Glomerular endothelial cell (primary cell): Measurements from ENCODE around the gene ATP5PD. TPM values are rescaled to one million over a fixed set of nuclear protein-coding genes. Genes with fewer than 3 reads are reported as not detected.

Experiments
- DNase-seq: peaks from one replicate; pipeline ENCODE4 v3.0.0-alpha.2; 2011; ENCODE audit warnings: low read depth, low spot score; ENCODE audit errors: extremely low read depth
- total RNA-seq: library from RNA; depleted of rRNA; stranded (reverse); fragments of >200 nt; gene quantifications from 2 replicates; pipeline ENCODE4 v1.2.3, GENCODE V29; 2015

ATP5PD gene
- 228 and 300 TPM in 2 replicates for total RNA-seq

DNA sequence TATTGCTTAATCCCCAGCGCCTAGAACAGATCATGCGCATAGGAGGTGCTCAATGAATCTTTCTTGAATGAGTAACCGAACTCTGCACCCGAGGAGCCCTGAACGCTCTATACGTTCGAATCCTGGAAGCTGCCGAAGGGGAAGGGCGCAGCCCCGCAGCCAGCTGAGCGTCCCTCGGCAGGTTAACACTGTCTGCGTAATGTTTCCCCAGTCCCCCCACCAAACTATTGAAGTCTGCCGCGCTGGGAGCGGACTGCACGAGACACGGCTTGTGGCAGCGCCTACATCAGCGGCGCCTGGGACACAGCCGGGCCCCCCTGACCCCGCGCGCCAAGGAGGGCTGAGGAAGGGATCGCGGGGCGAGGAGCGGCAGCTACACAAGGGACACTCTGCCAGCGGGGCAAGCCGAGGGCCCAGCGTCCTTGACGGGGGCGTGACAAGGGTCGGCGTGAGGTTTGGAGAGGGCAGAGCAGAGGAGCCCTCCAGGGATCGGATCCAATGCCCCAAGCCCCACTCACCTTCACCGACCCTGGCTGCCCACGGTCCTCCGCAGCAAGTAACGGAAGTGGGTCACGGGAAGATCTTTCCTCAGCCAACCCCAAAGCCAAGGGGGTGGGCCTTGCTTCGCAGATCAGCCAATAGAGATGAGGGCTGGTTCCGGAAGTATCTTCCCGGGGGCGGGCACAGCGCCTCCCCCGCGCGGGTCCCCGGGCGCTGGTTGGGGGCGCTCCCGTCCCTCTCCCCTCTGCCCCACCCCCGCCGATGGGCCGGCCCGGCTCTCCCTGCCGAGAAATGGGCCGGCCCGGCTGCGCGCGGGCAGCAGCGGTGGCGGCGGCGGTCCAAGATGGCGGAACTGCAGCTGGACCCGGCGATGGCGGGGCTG, at the start of gene ATP5PD, which contains the start of gene KCTD2:
Gene ATP5PD (minus strand): TSS at position 563 of the 883 bp plus-strand sequence. CDS start 4,319 bp downstream, outside the sequence.
Gene KCTD2 (plus strand): TSS at position 819 of the 883 bp plus-strand sequence. CDS start 26 bp downstream, at position 845.
- DNase-seq, result peak; percentile 73

DNA sequence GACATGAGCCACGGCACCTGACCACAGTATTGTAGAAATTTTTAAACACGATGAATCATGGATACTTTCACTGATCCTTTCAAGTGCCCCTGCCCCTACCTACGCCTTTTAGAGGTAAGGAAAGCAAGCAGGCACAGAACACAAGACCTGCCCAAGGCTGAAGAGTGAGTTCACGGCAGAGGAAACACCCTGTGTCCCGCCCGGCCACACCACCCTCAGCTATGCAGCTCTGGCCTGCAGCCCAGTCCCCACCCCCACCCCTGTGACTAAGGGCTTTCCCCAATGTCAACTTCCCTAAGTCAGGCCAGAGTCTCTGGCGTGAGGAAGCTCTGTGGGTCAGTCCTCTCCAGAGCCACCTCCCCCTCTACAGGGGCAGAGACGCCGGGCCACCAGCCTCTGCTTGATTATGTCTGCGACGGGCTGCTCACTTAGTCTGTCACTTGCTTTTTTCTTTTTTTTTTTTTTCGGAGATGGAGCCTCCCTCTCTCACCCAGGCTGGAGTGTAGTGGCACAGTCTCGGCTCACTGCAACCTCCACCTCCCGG, 49.4 kb upstream of the ATP5PD start:
- DNase-seq, result peak; percentile 34

DNA sequence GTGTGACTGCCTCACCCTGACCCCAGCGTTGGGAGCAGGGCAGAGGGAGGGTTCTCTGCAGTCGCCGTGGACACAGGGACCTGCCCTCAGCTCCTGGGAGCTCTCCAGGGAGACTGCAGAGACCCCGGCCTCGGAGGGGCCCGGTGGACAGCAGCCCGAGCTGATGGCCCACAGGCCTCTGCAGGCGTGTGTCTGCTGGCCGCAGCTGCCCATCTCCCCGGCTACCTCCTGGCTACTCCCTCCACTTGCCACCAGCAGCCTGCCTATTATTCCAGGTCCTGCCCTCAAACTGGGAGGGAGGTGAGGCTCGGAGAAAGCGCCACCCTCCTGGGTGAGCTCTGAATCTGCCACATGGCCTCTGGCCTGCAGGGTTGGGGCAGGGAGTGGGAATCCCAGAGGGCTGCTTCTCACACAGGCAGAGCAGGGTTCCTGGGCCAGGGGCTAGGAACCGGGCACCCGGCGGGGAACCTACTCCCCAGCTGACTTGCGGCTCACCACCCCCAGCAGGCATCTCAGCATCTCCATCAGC, 48.2 kb upstream of the ATP5PD start:
- DNase-seq, result no peak

DNA sequence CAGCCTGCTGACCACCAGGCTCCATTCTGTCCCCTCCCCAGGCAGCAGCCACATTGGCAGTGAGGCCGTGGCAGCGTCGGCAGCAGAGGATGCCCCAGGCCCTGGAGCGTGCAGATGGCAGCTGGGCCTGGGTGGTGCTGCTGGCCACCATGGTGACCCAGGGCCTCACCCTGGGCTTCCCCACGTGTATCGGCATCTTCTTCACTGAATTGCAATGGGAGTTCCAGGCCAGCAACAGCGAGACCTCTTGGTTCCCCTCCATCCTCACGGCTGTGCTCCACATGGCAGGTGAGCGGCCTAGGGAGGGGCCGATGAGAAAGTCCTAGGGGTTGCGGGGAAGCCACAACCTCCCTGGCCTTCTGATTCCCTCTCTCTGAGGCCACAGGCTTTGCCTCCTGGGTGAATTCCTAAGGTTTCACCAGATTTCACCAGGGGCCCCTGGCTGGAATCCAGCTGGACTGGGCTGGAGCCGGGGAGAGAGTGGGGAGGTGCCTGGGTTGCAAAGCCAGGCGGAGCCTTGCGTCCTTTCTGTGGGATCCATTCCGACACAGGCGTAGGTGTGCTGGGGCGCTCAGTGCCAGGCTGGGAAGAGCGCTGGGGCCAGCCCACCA, 46.9 kb upstream of the ATP5PD start:
- DNase-seq, result no peak

DNA sequence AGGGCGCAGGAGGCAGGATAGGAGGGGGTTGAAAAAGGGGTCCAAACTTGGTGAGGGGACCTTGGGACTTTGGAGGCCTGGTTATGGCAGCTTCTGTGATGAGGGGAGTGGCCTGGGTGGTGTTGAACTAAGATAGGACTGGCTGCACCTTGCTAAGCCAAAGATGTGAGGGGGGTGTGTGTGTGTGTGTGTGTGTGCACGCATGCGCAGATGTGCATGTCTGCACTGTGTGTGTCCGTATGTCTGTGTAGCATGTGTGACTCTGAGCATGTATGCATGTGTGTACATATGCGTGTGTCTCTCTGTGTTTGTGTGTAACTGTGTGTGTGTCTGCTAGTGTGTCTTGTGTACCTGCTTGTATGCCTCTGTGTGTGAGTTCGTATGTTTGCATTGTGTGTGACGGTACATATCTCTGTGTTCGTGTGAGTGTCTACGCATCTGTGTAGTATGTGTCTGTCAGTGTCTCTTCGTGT, 45.1 kb upstream of the ATP5PD start:
- DNase-seq, result no peak

DNA sequence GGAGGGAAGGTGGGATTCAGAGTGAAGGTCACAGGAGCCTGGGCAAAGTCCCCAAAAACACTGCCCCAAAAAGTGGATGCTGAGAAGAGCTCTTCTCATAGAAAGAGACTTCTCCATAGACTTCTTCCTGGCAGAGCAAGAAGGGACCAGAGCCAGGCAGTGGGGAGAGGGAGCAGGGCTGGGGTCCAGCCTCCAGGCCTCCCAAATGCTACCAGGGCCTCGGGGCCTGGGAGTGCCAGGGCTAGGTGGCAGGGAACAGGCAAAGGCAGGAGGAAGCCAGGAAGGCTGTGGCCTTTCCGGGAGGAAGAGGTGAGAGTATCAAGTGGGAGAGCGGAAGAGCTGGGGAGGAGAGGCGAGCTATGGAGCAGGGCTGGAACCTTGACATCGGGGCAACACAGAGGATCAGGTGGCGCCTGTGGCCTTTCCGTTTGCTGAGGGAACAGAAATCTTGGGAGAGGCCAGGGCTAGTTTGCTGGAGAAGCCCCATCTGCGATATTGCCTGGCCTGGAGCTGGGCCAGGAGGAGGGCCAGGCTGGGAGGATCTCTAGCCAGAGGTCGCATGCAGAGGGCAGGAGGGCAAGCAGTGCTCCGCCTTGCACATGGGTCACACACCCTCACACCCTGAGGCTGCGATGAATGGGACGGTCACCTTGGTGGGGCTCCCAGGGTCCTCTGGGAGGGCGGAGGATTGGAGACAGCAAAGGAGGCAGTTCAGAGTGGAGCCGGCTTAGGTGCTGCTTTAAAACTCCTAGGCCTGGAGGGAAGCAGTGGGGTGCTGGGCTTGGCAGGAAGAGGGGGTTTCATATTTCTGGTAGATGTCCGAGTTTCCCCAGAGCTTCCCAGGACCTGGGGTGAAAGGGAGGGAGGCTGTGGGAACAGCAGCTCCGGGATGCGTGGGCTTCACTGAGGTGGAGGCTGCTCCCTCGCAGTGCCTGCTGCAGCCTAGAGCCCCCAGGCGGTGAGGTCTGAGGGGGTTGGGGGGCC, 44.4 kb upstream of the ATP5PD start:
- DNase-seq, result no peak

DNA sequence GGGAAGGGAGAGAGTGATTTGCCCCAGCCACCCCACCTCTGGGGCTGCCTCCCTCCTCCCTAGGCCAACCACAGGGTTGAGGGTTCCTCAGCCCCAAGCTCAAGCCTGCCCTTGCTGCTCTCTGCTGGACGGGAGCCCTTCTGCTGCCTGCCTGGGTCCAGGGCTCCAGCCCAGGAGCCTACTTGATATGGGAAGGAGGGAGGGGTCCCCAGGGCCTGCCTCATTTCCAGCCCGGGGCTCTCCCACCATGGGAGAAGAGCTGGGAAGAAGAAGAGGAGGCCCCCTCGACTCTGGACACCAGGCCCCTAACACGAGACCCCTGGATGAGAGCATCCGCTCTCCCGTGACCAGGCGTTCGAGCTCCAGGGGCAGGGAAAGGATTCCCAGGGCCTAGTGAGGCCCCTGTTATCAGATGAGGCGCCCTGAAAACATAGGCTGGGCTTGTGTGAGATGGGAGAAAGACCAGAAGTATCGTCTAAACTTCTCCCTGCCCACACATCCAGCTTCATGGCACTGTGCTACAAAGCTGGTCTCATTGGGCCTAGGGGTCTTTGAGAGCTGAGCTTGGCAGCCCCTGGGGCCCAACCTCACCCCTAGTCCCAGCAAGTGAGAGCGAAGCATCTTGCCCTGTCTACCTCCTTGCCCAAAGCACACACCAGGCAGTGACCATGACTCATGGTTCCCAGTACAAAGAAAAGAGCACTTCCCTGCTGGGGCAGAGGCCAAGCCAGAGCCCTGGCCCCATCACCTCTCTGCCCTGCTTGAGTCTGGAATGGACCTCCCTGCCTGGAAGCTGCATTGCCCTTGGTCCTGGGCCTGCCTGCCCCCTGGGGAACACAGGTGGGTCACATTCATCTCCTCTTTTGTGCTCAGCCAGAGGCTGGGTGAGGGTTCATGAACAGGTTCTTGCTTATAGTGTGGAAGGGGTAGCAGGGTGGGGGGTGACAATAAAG, 42.0 kb upstream of the ATP5PD start:
- DNase-seq, result no peak

DNA sequence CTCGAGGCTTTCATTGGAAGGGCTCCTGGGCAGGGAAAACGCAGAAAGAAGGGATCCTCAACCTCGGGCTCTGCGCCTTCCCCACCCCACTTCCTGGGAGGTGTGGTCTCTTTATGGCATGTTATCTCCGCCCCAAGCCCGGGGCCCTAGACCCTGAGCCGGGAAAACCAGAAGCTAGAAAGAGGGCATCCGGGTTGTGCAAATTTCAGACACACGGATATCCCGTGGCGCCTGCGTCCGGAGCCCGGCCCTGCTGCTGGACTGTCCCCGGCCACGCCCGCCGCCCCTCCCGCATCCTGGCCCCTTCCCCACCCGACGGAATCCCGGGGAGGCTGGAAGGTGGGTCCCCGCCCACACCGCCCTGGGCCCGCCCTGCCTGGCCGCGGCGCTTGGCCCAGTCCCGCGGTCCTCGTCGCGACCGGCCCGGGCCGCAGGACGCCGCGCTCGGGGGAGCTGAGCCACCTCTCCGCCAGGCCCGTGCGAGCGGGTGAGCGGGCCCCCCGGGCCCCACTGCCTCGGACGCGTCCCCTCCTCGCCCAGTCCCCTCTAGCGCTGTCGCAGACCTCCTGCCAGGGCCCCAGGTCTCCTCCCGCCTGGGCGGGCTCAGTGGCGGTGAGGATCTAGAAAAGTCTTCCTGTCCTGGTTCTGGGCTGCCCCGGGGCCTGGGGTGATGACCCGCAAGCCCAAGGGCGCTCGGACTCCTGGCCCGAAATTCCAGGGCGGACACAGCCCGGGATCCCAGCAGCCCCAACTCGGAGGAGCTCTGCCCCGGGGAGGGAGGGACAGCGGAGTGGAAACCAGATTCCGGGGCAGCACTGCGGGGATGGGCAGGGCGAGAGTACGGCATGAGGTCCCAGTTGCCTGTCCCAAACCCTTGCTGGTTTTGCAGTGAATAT, 41.0 kb upstream of the ATP5PD start, which contains the start of gene SLC16A5:
Gene SLC16A5 (plus strand): TSS at position 397 of the 896 bp plus-strand sequence. CDS start 5,683 bp downstream, outside the sequence.
- peak; percentile 42 for DNase-seq

DNA sequence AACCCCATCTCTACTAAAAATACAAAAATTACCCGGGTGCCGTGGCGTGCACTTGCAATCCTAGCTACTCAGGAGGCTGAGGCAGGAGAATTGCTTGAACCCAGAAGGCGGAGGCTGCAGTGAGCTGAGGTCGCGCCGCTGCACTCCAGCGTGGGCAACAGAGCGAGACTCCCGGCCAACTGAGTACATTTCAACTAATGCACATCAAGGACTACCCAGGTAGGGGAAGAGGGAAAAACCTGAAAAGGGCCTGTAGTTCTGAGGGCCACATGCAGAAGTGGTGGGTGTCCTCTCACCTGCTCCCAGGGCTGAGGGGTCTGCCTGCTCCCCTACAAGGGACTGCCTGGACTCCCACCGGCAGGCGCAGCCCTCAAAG, 40.4 kb upstream of the ATP5PD start:
- DNase-seq, result no peak

DNA sequence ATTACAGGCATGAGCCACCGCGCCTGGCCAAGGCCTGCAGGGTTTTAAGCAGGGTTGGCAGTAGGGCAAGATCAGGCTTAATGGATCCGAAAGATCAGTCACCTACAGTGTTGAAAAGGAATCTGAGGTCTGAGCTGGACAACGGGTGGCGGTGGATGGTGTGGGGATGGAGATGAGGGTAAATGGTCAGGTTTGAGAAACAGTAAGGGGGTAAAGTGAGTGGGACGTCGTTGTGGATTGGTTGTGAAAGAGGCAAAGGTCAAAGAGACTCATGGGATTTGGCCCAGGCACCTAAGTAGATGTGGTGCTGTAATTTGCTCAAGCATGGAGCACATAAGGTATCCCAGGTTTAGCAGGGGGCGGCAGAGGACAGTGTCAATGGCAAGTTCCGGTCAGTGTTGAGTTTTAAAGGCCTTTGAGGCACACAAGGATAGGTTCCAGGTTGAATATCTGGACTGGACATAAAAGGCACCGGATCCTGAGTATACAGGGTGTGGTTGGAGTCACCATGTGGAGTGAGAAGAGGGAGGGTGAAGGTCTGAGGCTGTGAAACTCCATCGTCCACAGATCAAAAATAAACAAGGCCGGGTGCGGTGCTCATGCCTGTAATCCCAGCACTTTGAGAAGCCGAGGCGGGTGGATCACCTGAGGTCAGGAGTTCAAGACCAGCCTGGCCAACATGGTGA, 39.9 kb upstream of the ATP5PD start:
- no peak for DNase-seq

DNA sequence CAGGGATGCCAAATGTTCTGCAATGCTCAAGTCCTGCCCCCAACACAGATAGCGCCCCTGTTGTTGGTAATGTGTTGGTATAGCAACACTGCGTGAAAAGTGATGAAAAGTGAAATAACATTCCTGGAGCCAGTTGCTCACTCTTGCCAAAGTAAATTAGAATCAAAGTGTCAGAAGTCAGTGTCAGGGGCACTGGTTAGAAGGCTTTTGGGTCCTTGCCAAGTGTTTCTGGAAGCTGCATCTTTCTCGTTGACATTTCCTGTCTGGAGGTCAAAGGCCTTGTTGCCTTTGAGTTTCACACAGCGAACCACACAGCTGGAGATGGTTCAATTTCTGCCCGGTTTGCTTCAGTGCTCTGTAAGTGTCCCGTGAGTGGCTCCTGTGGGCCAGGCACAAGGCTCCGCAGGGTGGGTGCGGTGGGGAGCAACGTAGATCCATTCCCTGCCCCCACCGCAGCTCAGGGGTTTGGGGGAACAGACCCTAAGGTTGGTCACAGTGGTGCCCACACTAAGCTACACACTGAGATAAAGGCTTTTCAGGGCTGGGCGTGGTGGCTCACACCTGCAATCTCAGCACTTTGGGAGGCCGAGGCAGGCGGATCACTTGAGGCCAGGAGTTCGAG, 37.4 kb upstream of the ATP5PD start:
- no peak for DNase-seq

DNA sequence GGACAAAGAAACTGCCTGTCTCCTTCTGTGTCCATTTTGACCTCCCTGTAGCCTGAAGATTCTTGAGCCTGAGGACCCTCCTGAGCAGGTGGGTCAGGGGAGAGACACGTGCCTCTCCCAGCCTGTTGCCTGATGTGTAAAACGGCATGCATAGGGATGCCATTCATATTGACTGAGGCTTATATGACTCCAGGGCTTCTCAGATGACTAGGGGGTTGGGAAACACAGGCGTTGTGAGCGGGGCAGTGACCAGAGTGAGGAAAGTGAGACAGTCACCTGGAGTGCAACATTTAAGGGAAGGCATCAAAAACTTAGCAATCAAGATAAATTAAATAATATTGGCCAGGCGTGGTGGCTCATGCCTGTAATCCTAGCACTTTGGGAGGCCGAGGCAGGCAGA, 35.9 kb upstream of the ATP5PD start:
- no peak for DNase-seq

DNA sequence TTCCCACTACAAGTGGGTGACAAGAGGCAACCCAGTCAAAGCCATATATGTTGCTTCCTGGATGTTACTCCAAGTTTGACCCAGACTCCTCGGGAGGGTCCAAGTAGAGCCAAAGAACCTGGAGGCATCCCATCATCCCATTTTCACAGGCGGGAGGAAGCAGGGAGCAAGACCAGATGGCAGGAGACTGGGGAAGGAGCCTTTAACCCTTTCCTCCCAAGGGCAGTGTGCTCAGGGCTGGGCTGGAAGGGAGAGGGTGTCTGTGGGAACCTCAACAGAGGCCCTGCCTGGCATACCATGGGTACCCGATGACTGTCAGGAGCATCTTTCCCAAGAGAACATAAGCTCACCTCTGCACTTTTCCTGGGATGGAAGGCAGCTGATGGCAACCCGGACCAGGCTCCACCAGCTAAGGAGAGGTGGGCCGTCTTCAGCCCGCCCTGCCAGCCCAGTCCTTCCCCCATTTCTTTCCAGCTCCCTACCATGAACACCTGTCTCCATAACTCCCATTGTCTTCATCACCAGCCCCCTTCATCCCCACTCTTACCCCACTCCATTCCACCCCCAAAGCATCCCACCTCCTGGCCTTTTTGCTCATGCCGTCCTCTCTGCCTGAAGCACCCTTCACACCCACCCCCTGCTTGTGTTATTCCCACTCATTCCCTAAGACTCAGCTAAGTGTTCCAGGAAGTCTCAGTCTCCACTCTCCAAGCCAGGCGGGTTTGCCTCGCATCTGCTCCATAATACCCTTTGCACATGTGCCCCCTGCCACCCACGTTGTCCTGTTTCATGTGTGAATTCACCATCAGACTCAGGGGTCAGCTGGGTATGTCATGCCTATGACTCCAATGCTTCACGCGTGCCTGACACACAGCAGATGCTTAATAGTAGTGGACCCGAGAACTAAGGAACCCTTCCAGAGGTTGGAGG, 35.1 kb upstream of the ATP5PD start:
- DNase-seq, result no peak

DNA sequence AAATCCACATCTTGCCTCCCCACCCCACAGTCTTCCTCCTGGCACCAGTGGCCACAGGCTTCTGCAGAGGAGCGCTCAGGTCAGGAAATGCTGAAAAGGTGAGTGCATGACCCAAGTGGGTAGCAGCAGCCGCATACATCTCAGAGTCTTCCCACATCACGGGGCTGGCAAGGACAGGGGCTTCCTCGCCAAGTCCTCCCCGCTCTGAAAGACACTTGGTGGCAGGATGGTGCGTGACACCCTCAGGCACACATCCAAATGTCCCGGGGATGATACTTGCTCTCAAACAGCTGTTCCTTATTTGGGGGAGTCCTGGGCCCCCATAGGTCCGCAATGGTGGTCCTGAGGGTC, 32.2 kb upstream of the ATP5PD start:
- no peak for DNase-seq

DNA sequence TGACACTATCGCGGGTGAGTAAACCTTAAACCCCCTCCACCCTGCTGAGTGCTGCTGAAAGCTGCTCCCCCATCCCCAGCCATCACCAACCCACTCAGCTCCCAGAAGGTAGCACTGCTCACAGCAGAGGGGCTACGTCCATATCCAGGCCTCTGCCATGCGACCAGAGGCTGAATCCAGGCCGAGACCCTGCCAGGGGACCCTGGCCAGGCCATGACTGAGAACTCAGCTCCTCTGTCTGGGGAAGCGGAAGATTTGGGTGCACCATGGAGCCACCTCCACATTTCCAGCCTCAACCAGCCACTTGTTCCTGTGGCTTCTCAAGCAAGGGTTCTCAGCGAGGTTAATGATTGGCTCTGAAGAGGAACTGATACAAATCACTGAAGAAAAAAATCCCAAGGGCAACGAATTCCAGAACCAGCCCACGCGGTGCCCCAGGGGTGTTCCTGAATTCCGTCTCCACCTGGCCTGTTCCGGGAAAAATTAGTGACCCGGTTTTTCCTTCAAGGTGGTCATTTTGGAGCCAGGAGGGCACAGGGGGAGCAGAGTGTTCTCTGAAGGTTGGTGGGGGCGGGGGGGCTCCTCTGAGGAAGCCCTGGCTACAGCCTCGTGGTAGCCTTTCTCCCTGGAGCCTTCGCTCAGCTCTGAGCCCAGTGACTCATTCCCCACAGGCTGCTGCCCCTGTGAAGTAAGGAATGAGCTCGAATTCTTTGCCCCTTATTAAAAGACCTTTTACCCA, 31.7 kb upstream of the ATP5PD start:
- DNase-seq, result no peak
